Naive thymus-derived CD4-positive, alpha-beta T cell (primary cell): Measurements from ENCODE around the gene OSCP1. TPM values are rescaled to one million over a fixed set of nuclear protein-coding genes. Genes with fewer than 3 reads are reported as not detected.
A peak's percentile ranks its signal among the peaks of the same experiment; 100 is the strongest.

Experiments
- ATAC-seq: fragments of 150-1000 bp; cut with Tn5 transposase; 2 replicates; pipeline ENCODE4 v1.10.0; 2021; ENCODE audit warnings: mild to moderate bottlenecking, moderate library complexity
- CTCF ChIA-PET: fragments of 350-600 bp; sonication (Branson Sonifier 250); formaldehyde crosslinking; loops from one replicate; lab custom pipeline; 2021; ENCODE audit warnings: antibody characterized with exemption; lab: Charles Lee
- POLR2A ChIA-PET: fragments of 350-600 bp; sonication (Branson Sonifier 250); formaldehyde crosslinking; loops from one replicate; lab custom pipeline; 2021; ENCODE audit warnings: antibody characterized with exemption, inconsistent platforms; lab: Charles Lee
- DNase-seq, 9 donors: peaks; one replicate each; pipeline versions ENCODE4 v3.0.0 to v3.0.0-alpha.2; 2020 to 2022; ENCODE audit warnings: mixed read lengths in 1 of 9
- H3K27ac ChIP-seq: one replicate; pipeline ENCODE4 v1.7.0; 2013; ENCODE audit warnings: mild to moderate bottlenecking, low read depth, low read length, moderate library complexity
- H3K27me3 ChIP-seq, 2 donors: one replicate each; pipeline ENCODE4 v1.7.0; 2013; ENCODE audit warnings: low read length in 2 of 2, mild to moderate bottlenecking in 2 of 2, moderate library complexity in 2 of 2; ENCODE audit not compliant: control insufficient read depth in 2 of 2, insufficient read depth in 2 of 2
- H3K36me3 ChIP-seq, 3 experiments: 1 replicate in 2 of 3; 2 replicates in 1 of 3; pipeline ENCODE4 v1.7.0; 2013; ENCODE audit warnings: low read length in 3 of 3, mild to moderate bottlenecking in 3 of 3, moderate library complexity in 1 of 3; ENCODE audit not compliant: insufficient read depth in 3 of 3, control insufficient read depth in 2 of 3
- H3K4me1 ChIP-seq, 2 donors: one replicate each; pipeline ENCODE4 v1.7.0; 2013; ENCODE audit warnings: low read length in 2 of 2, mild to moderate bottlenecking in 2 of 2, moderate library complexity in 1 of 2; ENCODE audit not compliant: control insufficient read depth in 2 of 2, insufficient read depth in 2 of 2
- H3K4me3 ChIP-seq: 2 replicates; pipeline ENCODE4 v1.7.0; 2013; ENCODE audit warnings: mild to moderate bottlenecking, low read length
- H3K9me3 ChIP-seq, 3 experiments: 1 replicate in 2 of 3; 2 replicates in 1 of 3; pipeline ENCODE4 v1.7.0; 2013; ENCODE audit warnings: low read length in 3 of 3; ENCODE audit not compliant: control insufficient read depth in 2 of 3
- H3K27ac Mint-ChIP-seq, 9 donors: one replicate each; pipeline ENCODE4 v1.8.0; 2020 to 2022; ENCODE audit warnings: mixed read lengths in 9 of 9, mild to moderate bottlenecking in 8 of 9, moderate library complexity in 5 of 9, inconsistent platforms in 2 of 9
- H3K27me3 Mint-ChIP-seq, 5 donors: one replicate each; pipeline ENCODE4 v1.8.0; 2021 to 2022; ENCODE audit warnings: mixed read lengths in 5 of 5, mild to moderate bottlenecking in 1 of 5
- H3K36me3 Mint-ChIP-seq, 5 donors: one replicate each; pipeline ENCODE4 v1.8.0; 2020 to 2022; ENCODE audit warnings: mixed read lengths in 5 of 5, mild to moderate bottlenecking in 3 of 5, inconsistent platforms in 1 of 5
- H3K4me1 Mint-ChIP-seq, 7 donors: one replicate each; pipeline ENCODE4 v1.8.0; 2020 to 2022; ENCODE audit warnings: mixed read lengths in 7 of 7, mild to moderate bottlenecking in 3 of 7, inconsistent platforms in 1 of 7
- H3K4me3 Mint-ChIP-seq, 10 donors: one replicate each; pipeline ENCODE4 v1.8.0; 2020 to 2022; ENCODE audit warnings: mild to moderate bottlenecking in 10 of 10, mixed read lengths in 10 of 10, moderate library complexity in 6 of 10, inconsistent platforms in 2 of 10
- H3K9me3 Mint-ChIP-seq, 11 donors: one replicate each; pipeline ENCODE4 v1.8.0; 2020 to 2022; ENCODE audit warnings: mixed read lengths in 11 of 11, mild to moderate bottlenecking in 4 of 11, inconsistent platforms in 1 of 11, moderate library complexity in 1 of 11
- intact Hi-C, 2 donors: fragments of 100-400 bp; cut with micrococcal nuclease; formaldehyde crosslinking; loops; one replicate each; pipeline ENCODE4 v1.15.1; 2023
- polyA plus RNA-seq, 2 donors: library from polyadenylated mRNA; unstranded; fragments of 300-500 nt; fragmentation: Illumina TruSeq; gene quantifications; one replicate each; pipeline ENCODE4 v1.2.3, GENCODE V29; 2021
- total RNA-seq, 6 experiments: library from RNA in 5 of 6; stranded (reverse) in 5 of 6; gene quantifications; 1 replicate in 5 of 6; 2 replicates in 1 of 6; pipeline ENCODE4 v1.2.3 and lab custom pipeline; 2021 to 2026

Gene OSCP1
- total and polyA plus RNA-seq, 7 experiments from 2014 or later, result 0.65 to 2.0 (median 1.1) TPM

GRCh38 chr1:36463463-36463802 lies 13.2 kb upstream of the OSCP1 start:
- H3K27ac Mint-ChIP-seq, result peak overlapping the region; percentile 90 to 99 (median 98)
- ChIA-PET CTCF (no interaction called here), POLR2A (interaction anchor here (1.3 to 2.9 kb wide), 6 partner anchors 9 to 239 kb away, joined by 3 to 28 read pairs (median 10); partner anchors contain the start of genes LSM10, OSCP1 and THRAP3)
- H3K36me3 ChIP-seq, result peaks cover 7 to 44% (median 12%) of the 10 kb centered on the region in 3 experiments
- no peaks in the 10 kb centered on the region for H3K9me3 Mint-ChIP-seq
- H3K36me3 Mint-ChIP-seq, result peaks cover 9 to 27% (median 17%) of the 10 kb centered on the region in 5 donors
- no peaks in the 10 kb centered on the region for H3K9me3 ChIP-seq
- ATAC-seq (no peak), DNase-seq (no peak)
- H3K4me1 ChIP-seq, result peaks cover 7 to 18% of the 10 kb centered on the region in 2 donors
- intact Hi-C loops, result loop anchor here (5.0 to 10.0 kb wide), 5 partner anchors 76 to 1131 kb away; partner anchors contain the start of genes AGO3 (in 1 of the 2), GNL2 (in 1 of the 2), STK40 (in 1 of the 2) and THRAP3 (in 1 of the 2)
- no peaks in the 10 kb centered on the region for H3K27me3 ChIP-seq
- H3K4me3 Mint-ChIP-seq, result peak overlapping the region; percentile 86 to 100 (median 97)
- peak overlapping the region; percentile 85 for H3K4me3 ChIP-seq
- H3K27me3 Mint-ChIP-seq, result no peaks in the 10 kb centered on the region
- peak overlapping the region; percentile 91 for H3K27ac ChIP-seq
- H3K4me1 Mint-ChIP-seq, result peaks cover 22 to 60% (median 48%) of the 10 kb centered on the region in 7 donors

DNA sequence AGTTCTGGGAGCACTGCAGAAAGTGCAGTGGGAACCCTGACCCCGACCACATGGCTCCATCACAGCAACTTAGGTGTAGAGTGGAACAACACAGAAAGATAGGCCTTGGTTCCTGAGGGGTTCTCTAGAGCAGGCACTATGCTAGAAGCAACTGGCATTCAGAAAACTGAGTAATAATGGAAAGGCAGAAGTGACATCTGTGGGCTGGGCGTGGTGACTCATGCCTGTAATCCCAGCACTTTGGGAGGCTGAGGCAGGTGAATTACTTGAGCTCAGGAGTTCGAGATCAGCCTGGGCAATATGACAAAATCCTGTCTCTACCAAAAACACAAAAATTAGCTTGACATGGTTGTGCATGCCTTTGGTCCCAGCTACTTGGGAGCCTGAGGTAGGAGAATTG lies 8.7 kb upstream of the OSCP1 start:
- no peaks in the 10 kb centered on the region for H3K27me3 Mint-ChIP-seq
- ChIA-PET POLR2A (no interaction called here), CTCF (no interaction called here)
- ATAC-seq (peak; percentile 49), DNase-seq (peak in 1 of 9 donors; percentile 53)
- peaks cover 29 to 65% (median 54%) of the 10 kb centered on the region in 7 donors for H3K4me1 Mint-ChIP-seq
- intact Hi-C loops, result no loop called here
- Histone ChIP-seq H3K4me3 (no peak overlapping the region), H3K27me3 (no peaks in the 10 kb centered on the region), H3K36me3 (peaks cover 7 to 68% (median 18%) of the 10 kb centered on the region in 3 experiments), H3K4me1 (peaks cover 7 to 28% of the 10 kb centered on the region in 2 donors), H3K9me3 (no peaks in the 10 kb centered on the region), H3K27ac (no peak overlapping the region)
- H3K4me3 Mint-ChIP-seq, result peak overlapping the region in 7 of 10 donors; percentile 14 to 88 (median 75)
- H3K36me3 Mint-ChIP-seq, result peaks cover 12 to 48% (median 33%) of the 10 kb centered on the region in 5 donors
- no peaks in the 10 kb centered on the region for H3K9me3 Mint-ChIP-seq
- peak overlapping the region; percentile 13 to 97 (median 67) for H3K27ac Mint-ChIP-seq

DNA sequence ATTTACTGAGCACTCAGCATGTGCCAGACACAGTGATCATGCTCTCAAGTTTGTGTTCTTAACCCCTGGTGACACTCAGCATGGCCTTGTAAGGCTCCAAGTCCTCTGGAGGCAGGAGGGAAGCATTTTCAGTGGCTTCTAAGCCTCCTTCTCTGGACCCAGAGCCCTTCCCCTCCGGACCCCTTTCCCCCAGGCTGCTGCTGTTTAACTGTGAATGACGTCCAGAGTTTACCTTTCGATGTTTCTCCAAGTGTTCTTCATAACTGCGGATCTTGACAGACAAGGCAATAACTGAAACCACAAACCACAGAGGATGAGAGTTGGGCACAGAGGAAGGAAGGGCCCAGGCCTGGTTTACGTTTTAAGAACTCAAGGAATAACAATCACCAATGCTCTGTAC lies 7.4 kb upstream of the OSCP1 start:
- Mint-ChIP-seq H3K27me3 (no peaks in the 10 kb centered on the region), H3K27ac (peak overlapping the region; percentile 58 to 97 (median 86)), H3K4me1 (peaks cover 20 to 58% (median 45%) of the 10 kb centered on the region in 7 donors), H3K36me3 (peaks cover 11 to 48% (median 33%) of the 10 kb centered on the region in 5 donors), H3K9me3 (no peaks in the 10 kb centered on the region), H3K4me3 (peak overlapping the region; percentile 37 to 88 (median 80))
- Histone ChIP-seq H3K9me3 (no peaks in the 10 kb centered on the region), H3K27me3 (no peaks in the 10 kb centered on the region), H3K4me1 (peaks cover 0 to 23% of the 10 kb centered on the region in 2 donors), H3K4me3 (no peak overlapping the region), H3K36me3 (peaks cover 7 to 66% (median 18%) of the 10 kb centered on the region in 3 experiments), H3K27ac (peak overlapping the region; percentile 58)
- peak; percentile 76 for ATAC-seq
- DNase-seq, result peak in 6 of 9 donors; percentile 45 to 55 (median 50)
- ChIA-PET CTCF (no interaction called here), POLR2A (no interaction called here)
- intact Hi-C loops, result no loop called here

DNA sequence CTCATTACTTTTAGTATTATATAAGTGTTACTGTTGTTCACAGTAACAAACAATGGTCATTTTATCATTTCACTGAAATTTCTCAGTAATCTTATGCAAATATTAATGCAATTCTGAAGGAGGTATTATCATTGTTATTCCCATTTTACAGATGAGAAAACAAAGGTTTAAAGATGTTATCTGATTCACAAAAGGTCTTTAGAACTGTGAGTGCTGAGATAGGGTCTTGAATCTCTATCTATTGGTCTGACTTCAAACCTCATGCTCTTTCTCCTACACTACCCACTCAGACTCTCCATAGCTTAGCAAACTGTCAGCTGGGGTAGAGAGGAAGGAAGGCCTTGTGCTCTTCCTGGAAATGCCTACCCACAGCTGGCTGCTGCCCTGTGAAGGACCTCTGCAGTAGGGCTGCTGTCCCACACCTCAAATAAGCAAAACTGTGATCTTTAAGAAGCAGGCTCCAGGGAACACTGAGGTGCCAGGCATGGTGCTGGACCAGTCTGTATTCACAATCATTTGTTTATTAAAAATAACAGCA lies 6.2 kb upstream of the OSCP1 start:
- ATAC-seq (no peak), DNase-seq (no peak)
- ChIA-PET CTCF (no interaction called here), POLR2A (no interaction called here)
- intact Hi-C loops, result no loop called here
- Mint-ChIP-seq H3K4me3 (peak overlapping the region in 5 of 10 donors; percentile 18 to 74 (median 43)), H3K9me3 (no peaks in the 10 kb centered on the region), H3K4me1 (peaks cover 21 to 59% (median 46%) of the 10 kb centered on the region in 7 donors), H3K27ac (peak overlapping the region in 2 of 9 donors; percentile 28 to 58), H3K27me3 (no peaks in the 10 kb centered on the region), H3K36me3 (peaks cover 11 to 44% (median 33%) of the 10 kb centered on the region in 5 donors)
- Histone ChIP-seq H3K27ac (no peak overlapping the region), H3K4me3 (no peak overlapping the region), H3K36me3 (peaks cover 7 to 55% (median 9%) of the 10 kb centered on the region in 3 experiments), H3K4me1 (peaks cover 0 to 23% of the 10 kb centered on the region in 2 donors), H3K27me3 (no peaks in the 10 kb centered on the region), H3K9me3 (no peaks in the 10 kb centered on the region)

DNA sequence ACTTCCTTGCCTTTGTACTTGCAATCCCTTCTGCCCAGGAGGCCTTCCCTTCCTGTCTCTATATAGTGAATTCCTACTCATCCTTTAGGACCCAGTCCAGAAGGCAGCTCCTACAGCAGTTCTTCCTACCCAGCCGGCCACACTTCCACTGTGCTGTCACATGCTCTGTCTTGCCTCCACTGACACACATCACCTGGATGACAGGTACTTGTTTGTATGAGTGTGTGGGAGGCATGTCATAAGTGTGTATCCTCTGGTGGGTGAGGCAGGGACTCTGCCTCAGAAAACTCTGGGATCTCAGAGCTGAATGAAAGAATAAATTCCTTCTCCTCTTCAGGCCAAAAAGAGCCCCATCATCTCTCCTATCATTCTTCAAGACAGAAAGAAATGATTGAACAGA lies 5.1 kb upstream of the OSCP1 start:
- no peaks in the 10 kb centered on the region for H3K27me3 ChIP-seq
- ChIA-PET POLR2A (interaction anchor here (3.1 kb wide), 1 partner anchor 8 kb away, joined by 14 read pairs; the partner anchor contains the start of gene MRPS15), CTCF (no interaction called here)
- H3K27me3 Mint-ChIP-seq, result no peaks in the 10 kb centered on the region
- peaks cover 5 to 33% (median 23%) of the 10 kb centered on the region in 5 donors for H3K36me3 Mint-ChIP-seq
- H3K9me3 Mint-ChIP-seq, result peaks cover 0 to under 1% (median 0%) of the 10 kb centered on the region in 11 donors
- peak overlapping the region in 5 of 9 donors; percentile 5 to 71 (median 29) for H3K27ac Mint-ChIP-seq
- no peak overlapping the region for H3K27ac ChIP-seq
- peaks cover 22 to 60% (median 47%) of the 10 kb centered on the region in 7 donors for H3K4me1 Mint-ChIP-seq
- no peaks in the 10 kb centered on the region for H3K9me3 ChIP-seq
- H3K4me3 Mint-ChIP-seq, result no peak overlapping the region
- no peak for DNase-seq
- intact Hi-C loops, result no loop called here
- peaks cover 0 to 47% (median 6%) of the 10 kb centered on the region in 3 experiments for H3K36me3 ChIP-seq
- peaks cover 5 to 23% of the 10 kb centered on the region in 2 donors for H3K4me1 ChIP-seq
- no peak for ATAC-seq
- no peak overlapping the region for H3K4me3 ChIP-seq

DNA sequence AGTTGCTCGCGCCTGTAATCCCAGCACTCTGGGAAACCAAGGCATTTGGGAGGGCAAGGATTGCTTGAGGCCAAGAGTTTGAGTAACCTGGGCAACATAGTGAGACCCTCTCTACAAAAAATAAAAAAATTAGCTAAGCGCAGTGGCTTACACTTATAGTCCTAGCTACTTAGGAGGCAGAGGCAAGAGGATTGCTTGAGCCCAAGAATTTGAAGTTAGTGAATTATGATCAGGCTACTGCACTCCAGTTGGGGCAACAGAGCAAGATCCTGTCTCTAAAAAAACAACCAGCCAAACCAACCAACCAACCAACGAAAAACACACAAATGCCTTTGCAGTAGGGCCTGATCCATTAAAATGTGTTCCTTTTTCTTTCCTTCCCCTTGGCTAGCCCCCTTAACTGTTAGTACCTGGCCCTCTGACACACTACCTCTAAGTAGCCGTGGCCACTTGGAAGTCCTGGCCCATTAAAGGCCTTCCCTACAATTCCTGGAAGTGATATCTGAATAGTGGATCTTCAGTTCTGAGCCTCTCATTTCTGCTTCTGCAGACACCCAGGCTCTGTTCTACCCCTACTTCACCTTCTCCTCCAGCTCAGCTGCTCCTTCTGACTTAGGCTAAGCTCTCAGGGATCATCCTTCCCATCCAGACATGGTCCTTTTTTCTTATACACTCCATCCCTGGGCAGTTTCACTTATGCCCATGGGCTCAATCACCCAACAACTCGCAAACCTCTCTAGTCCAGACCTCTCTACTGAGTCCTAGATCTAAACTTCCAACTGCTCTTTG lies 3.5 kb upstream of the OSCP1 start:
- Mint-ChIP-seq H3K9me3 (peaks cover 0 to 3% (median 0%) of the 10 kb centered on the region in 11 donors), H3K27ac (peak overlapping the region in 7 of 9 donors; percentile 0 to 90 (median 73)), H3K27me3 (no peaks in the 10 kb centered on the region), H3K4me3 (peak overlapping the region in 2 of 10 donors; percentile 4 to 6), H3K36me3 (peaks cover 0 to 26% (median 19%) of the 10 kb centered on the region in 5 donors), H3K4me1 (peaks cover 23 to 57% (median 44%) of the 10 kb centered on the region in 7 donors)
- Histone ChIP-seq H3K9me3 (no peaks in the 10 kb centered on the region), H3K4me1 (peaks cover 10 to 21% of the 10 kb centered on the region in 2 donors), H3K4me3 (no peak overlapping the region), H3K27ac (no peak overlapping the region), H3K27me3 (no peaks in the 10 kb centered on the region), H3K36me3 (peaks cover 0 to 34% (median 6%) of the 10 kb centered on the region in 3 experiments)
- intact Hi-C loops, result loop anchor here in 1 of 2 donors (5.0 kb wide), 1 partner anchor 231 kb away; the partner anchor contains the start of gene THRAP3
- POLR2A ChIA-PET, result interaction anchor here (3.1 kb wide), 1 partner anchor 10 kb away, joined by 14 read pairs; the partner anchor contains the start of gene MRPS15
- ATAC-seq (no peak), DNase-seq (no peak)
- CTCF ChIA-PET, result no interaction called here
